GM19372 (cell line): ENCODE measurements around the gene ADAMTS10.
"Not testable (repeated sequence)": the region's sequence is repeated elsewhere in the genome, so short reads cannot be mapped to it uniquely, and the experiment has no call there.

ENCODE experiments used
- ATAC-seq: cut with Tn5 transposase; IDR thresholded peaks from one replicate; pipeline ENCODE4 v1.9.1; 2021; ENCODE audit warnings: mild to moderate bottlenecking, low read depth, moderate library complexity; ENCODE audit not compliant: unreplicated experiment

The ADAMTS10 gene

GRCh38 chr19:8567522-8568172 is 42.9 kb downstream of the ADAMTS10 start:
- no peak for ATAC-seq

GRCh38 chr19:8566855-8567254 is 43.7 kb downstream of the ADAMTS10 start:
- no peak for ATAC-seq

GRCh38 chr19:8564866-8565265 is 45.6 kb downstream of the ADAMTS10 start:
- not testable (repeated sequence) for ATAC-seq

- ATAC-seq = no peak
These were observed 49.3 kb downstream of the ADAMTS10 start for GRCh38 chr19:8561075-8561764.

- ATAC-seq = no peak
These were observed 52.2 kb downstream of the ADAMTS10 start for GRCh38 chr19:8558325-8558724.

- ATAC-seq = no peak
These were observed 52.8 kb downstream of the ADAMTS10 start for GRCh38 chr19:8557642-8558238.

- not testable (repeated sequence) for ATAC-seq
These were observed 56.8 kb downstream of the ADAMTS10 start for GRCh38 chr19:8553729-8554128.

GRCh38 chr19:8552810-8553209 is 57.7 kb downstream of the ADAMTS10 start:
- ATAC-seq = no peak

GRCh38 chr19:8550070-8550469 is 60.4 kb downstream of the ADAMTS10 start:
- ATAC-seq = no peak

GRCh38 chr19:8545743-8546142 is 64.8 kb downstream of the ADAMTS10 start:
- no peak for ATAC-seq

GRCh38 chr19:8544168-8544567 is 66.3 kb downstream of the ADAMTS10 start:
- ATAC-seq = no peak

- no peak for ATAC-seq
These were observed 70.8 kb downstream of the ADAMTS10 start for GRCh38 chr19:8539621-8540149.

GRCh38 chr19:8537099-8537498 is 73.4 kb downstream of the ADAMTS10 start:
- no peak for ATAC-seq

- no peak for ATAC-seq
These were observed 74.2 kb downstream of the ADAMTS10 start for GRCh38 chr19:8536282-8536681.

- ATAC-seq = no peak
These were observed 78.3 kb downstream of the ADAMTS10 start for GRCh38 chr19:8532225-8532624.

- ATAC-seq = no peak
These were observed 79.0 kb downstream of the ADAMTS10 start for GRCh38 chr19:8531470-8531869.
